DMS 273 (cell line): ENCODE data around the gene KBTBD12.

Source experiments
- DNase-seq: peaks from one replicate; lab custom pipeline; 2025; ENCODE audit not compliant: unreplicated experiment; lab: John Stamatoyannopoulos, UW

KBTBD12 gene

GRCh38 chr3:127984241-127984975 is 69.4 kb downstream of the KBTBD12 start:
- DNase-seq, result no peak

- DNase-seq, result no peak
These were observed 70.2 kb downstream of the KBTBD12 start for GRCh38 chr3:127985216-127985615.

GRCh38 chr3:127985655-127986225 is 70.7 kb downstream of the KBTBD12 start:
- no peak for DNase-seq

GRCh38 chr3:127986803-127987202 is 71.8 kb downstream of the KBTBD12 start:
- DNase-seq, result no peak

GRCh38 chr3:127987309-127987995 is 72.4 kb downstream of the KBTBD12 start:
- DNase-seq, result no peak

- no peak for DNase-seq
These were observed 73.9 kb downstream of the KBTBD12 start for GRCh38 chr3:127988770-127989557.

GRCh38 chr3:127990051-127990450 is 75.0 kb downstream of the KBTBD12 start:
- DNase-seq, result no peak

- DNase-seq, result no peak
These were observed 75.4 kb downstream of the KBTBD12 start for GRCh38 chr3:127990461-127990860.

GRCh38 chr3:127991251-127991650 is 76.2 kb downstream of the KBTBD12 start:
- DNase-seq, result no peak

- no peak for DNase-seq
These were observed 76.6 kb downstream of the KBTBD12 start for GRCh38 chr3:127991681-127992080.

- no peak for DNase-seq
These were observed 77.1 kb downstream of the KBTBD12 start for GRCh38 chr3:127992127-127992526.

- no peak for DNase-seq
These were observed 79.0 kb downstream of the KBTBD12 start for GRCh38 chr3:127994011-127994410.

GRCh38 chr3:127997016-127997415 is 82.0 kb downstream of the KBTBD12 start:
- DNase-seq, result peak; percentile 36

- DNase-seq, result peak; percentile 35
These were observed 82.9 kb downstream of the KBTBD12 start for GRCh38 chr3:127997961-127998360.

- DNase-seq, result no peak
These were observed 83.6 kb downstream of the KBTBD12 start for GRCh38 chr3:127998596-127998995.

GRCh38 chr3:127999509-128000106 is 84.6 kb downstream of the KBTBD12 start:
- no peak for DNase-seq

GRCh38 chr3:128001576-128001975 is 86.5 kb downstream of the KBTBD12 start:
- no peak for DNase-seq

GRCh38 chr3:128004661-128005060 is 89.6 kb downstream of the KBTBD12 start:
- DNase-seq, result no peak

- no peak for DNase-seq
These were observed 91.3 kb downstream of the KBTBD12 start for GRCh38 chr3:128006061-128007032.

- no peak for DNase-seq
These were observed 92.0 kb downstream of the KBTBD12 start for GRCh38 chr3:128007033-128007424.
